PC-9 (cell line): ENCODE measurements around the gene APBA1. TPM values are rescaled to one million over a fixed set of nuclear protein-coding genes. Genes with fewer than 3 reads are reported as not detected.

ENCODE experiments used
- BruUV-seq: library from RNA; stranded (reverse); fragments of 400-500 nt; replicated peaks from 2 replicates; lab custom pipeline; 2021; lab: Mats Ljungman, UMichigan
- CTCF ChIA-PET: fragments of 300-600 bp; sonication (Branson Sonifier 250); formaldehyde crosslinking; loops from one replicate; lab custom pipeline; 2022; ENCODE audit warnings: antibody characterized with exemption; lab: Charles Lee
- POLR2A ChIA-PET: fragments of 300-600 bp; sonication (Branson Sonifier 250); formaldehyde crosslinking; loops from one replicate; lab custom pipeline; 2022; ENCODE audit warnings: antibody characterized with exemption; ENCODE audit not compliant: unreplicated experiment; lab: Charles Lee
- DNase-seq, 2 experiments: peaks; one replicate each; pipeline versions ENCODE4 v3.0.0 to v3.0.0-alpha.2; 2015 to 2022; ENCODE audit warnings: mixed read lengths in 1 of 2
- H2AFZ ChIP-seq: fragments of 200-600 bp; sonication (generic); 2 replicates; pipeline ENCODE4 v1.8.1; 2017; ENCODE audit warnings: antibody characterized with exemption
- H3F3A ChIP-seq: fragments of 200-600 bp; sonication (generic); 2 replicates; pipeline ENCODE4 v1.8.1; 2017; ENCODE audit warnings: antibody characterized with exemption, mild to moderate bottlenecking, low read depth; ENCODE audit not compliant: insufficient read depth
- H3K27ac ChIP-seq: fragments of 200-600 bp; sonication (generic); 2 replicates; pipeline ENCODE4 v1.6.1; 2016; ENCODE audit warnings: mixed run types
- H3K27me3 ChIP-seq: fragments of 200-600 bp; sonication (generic); 2 replicates; pipeline ENCODE4 v1.6.1; 2016; ENCODE audit warnings: low read depth, mixed run types; ENCODE audit not compliant: insufficient read depth
- H3K36me3 ChIP-seq: fragments of 200-600 bp; sonication (generic); 2 replicates; pipeline ENCODE4 v1.6.1; 2016; ENCODE audit warnings: low read depth, mixed run types
- H3K4me1 ChIP-seq: fragments of 200-600 bp; sonication (generic); replicated peaks from 2 replicates; pipeline ENCODE4 v1.6.1; 2016; ENCODE audit warnings: mixed run types; ENCODE audit not compliant: insufficient read depth
- H3K4me2 ChIP-seq: fragments of 200-600 bp; sonication (generic); 2 replicates; pipeline ENCODE4 v1.6.1; 2017; ENCODE audit warnings: mixed run types
- H3K4me3 ChIP-seq: fragments of 200-600 bp; sonication (generic); 2 replicates; pipeline ENCODE4 v1.6.1; 2016; ENCODE audit warnings: mixed run types
- H3K79me2 ChIP-seq: fragments of 200-600 bp; sonication (generic); 2 replicates; pipeline ENCODE4 v1.6.1; 2017; ENCODE audit warnings: low read depth, mixed run types
- H3K9me2 ChIP-seq: fragments of 200-600 bp; sonication (generic); 2 replicates; pipeline ENCODE4 v1.8.1; 2017; ENCODE audit warnings: mild to moderate bottlenecking; ENCODE audit not compliant: insufficient read depth
- H3K9me3 ChIP-seq: fragments of 200-600 bp; sonication (generic); 2 replicates; pipeline ENCODE4 v1.8.1; 2016; ENCODE audit warnings: low read depth; ENCODE audit not compliant: insufficient read depth
- H4K20me1 ChIP-seq: fragments of 200-600 bp; sonication (generic); 2 replicates; pipeline ENCODE4 v1.8.1; 2017; ENCODE audit not compliant: insufficient read depth
- EZH2 ChIP-seq: fragments of 200-600 bp; sonication (generic); IDR thresholded peaks from 2 replicates; pipeline ENCODE4 v1.8.0; 2017; ENCODE audit warnings: antibody characterized with exemption, low read depth
- intact Hi-C: fragments of 100-400 bp; cut with micrococcal nuclease; formaldehyde crosslinking; loops from one replicate; pipeline ENCODE4 v1.10.0; 2022; ENCODE audit not compliant: unreplicated experiment
- total RNA-seq: library from RNA; stranded (reverse); gene quantifications from 2 replicates; pipeline ENCODE4 v1.2.3, GENCODE V29; 2021
- TF ChIP-seq, protein P1 (sequence below): fragments of 200-600 bp; sonication (generic); conservative IDR thresholded peaks from 2 replicates; pipeline ENCODE4 v1.6.1; 2017; ENCODE audit warnings: mixed run types, antibody characterized with exemption, mild to moderate bottlenecking, moderate library complexity

APBA1 gene
- total RNA-seq, 1 experiment from 2014 or later, result 0.44 TPM

DNA sequence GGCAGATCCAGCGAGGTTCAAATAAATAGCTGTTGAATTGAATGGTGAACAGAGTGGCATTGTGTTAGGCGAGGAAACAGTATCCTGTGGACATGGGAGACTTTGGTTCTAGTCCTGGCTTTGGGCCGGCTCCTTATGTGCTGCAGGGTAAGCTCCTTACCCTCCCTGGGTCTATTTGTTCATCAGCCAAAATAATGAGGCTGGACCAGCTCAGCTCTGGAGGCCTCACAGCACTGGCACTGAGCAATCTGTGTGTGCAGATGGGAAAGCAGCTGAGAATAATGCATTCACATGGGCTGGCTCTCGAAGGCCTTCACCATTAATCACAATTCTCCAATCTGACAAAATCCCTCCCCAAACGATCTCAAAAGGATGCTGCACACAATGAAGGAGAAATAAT lies 81.9 kb downstream of the APBA1 start:
- no peaks in the 10 kb centered on the region for H3K4me1 ChIP-seq
- POLR2A ChIA-PET, result no interaction called here
- H3K27ac ChIP-seq, result no peak overlapping the region
- H3K27me3 ChIP-seq, result no peaks in the 10 kb centered on the region
- no peak for TF ChIP-seq EZH2
- TF ChIP-seq, protein P1, sequence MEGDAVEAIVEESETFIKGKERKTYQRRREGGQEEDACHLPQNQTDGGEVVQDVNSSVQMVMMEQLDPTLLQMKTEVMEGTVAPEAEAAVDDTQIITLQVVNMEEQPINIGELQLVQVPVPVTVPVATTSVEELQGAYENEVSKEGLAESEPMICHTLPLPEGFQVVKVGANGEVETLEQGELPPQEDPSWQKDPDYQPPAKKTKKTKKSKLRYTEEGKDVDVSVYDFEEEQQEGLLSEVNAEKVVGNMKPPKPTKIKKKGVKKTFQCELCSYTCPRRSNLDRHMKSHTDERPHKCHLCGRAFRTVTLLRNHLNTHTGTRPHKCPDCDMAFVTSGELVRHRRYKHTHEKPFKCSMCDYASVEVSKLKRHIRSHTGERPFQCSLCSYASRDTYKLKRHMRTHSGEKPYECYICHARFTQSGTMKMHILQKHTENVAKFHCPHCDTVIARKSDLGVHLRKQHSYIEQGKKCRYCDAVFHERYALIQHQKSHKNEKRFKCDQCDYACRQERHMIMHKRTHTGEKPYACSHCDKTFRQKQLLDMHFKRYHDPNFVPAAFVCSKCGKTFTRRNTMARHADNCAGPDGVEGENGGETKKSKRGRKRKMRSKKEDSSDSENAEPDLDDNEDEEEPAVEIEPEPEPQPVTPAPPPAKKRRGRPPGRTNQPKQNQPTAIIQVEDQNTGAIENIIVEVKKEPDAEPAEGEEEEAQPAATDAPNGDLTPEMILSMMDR, result no peak
- no peak for DNase-seq
- no TSS peak for BruUV-seq
- H3K79me2 ChIP-seq, result no peaks in the 10 kb centered on the region
- H3K36me3 ChIP-seq, result no peaks in the 10 kb centered on the region
- no peaks in the 10 kb centered on the region for H4K20me1 ChIP-seq
- no peak overlapping the region for H3K4me3 ChIP-seq
- no peaks in the 10 kb centered on the region for H3K9me3 ChIP-seq
- no peaks in the 10 kb centered on the region for H3K9me2 ChIP-seq
- H3F3A ChIP-seq, result no peaks in the 10 kb centered on the region
- CTCF ChIA-PET, result no interaction called here
- H2AFZ ChIP-seq, result no peak overlapping the region
- H3K4me2 ChIP-seq, result no peak overlapping the region
- intact Hi-C loops, result no loop called here

DNA sequence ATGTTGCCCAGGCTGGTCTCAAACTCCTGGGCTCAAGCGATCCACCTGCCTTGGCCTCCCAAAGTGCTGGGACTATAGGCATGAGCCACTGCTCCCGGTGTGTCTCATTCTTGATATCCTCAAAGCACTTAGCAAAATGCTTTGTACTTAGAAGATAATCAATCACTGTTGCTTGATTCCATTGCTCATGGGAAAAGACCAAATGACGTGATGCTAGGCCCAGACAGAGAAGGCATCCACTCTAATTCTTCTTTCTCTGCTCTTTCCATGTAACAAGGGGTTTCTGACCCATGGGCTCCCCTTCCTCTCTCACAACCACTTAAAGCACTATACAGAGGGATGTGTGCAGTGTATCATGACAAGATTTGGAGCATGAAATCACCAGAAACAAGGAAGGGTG lies 83.0 kb downstream of the APBA1 start:
- BruUV-seq, result no TSS peak
- Histone ChIP-seq H2AFZ (no peak overlapping the region), H3K27me3 (no peaks in the 10 kb centered on the region), H3K9me3 (no peaks in the 10 kb centered on the region), H3K79me2 (no peaks in the 10 kb centered on the region), H4K20me1 (no peaks in the 10 kb centered on the region), H3K27ac (no peak overlapping the region), H3K36me3 (no peaks in the 10 kb centered on the region), H3F3A (no peaks in the 10 kb centered on the region), H3K4me3 (no peak overlapping the region), H3K9me2 (no peaks in the 10 kb centered on the region), H3K4me2 (no peak overlapping the region), H3K4me1 (no peaks in the 10 kb centered on the region)
- ChIA-PET POLR2A (no interaction called here), CTCF (no interaction called here)
- intact Hi-C loops, result no loop called here
- TF ChIP-seq EZH2, result no peak
- TF ChIP-seq, protein P1, result no peak
- no peak for DNase-seq

DNA sequence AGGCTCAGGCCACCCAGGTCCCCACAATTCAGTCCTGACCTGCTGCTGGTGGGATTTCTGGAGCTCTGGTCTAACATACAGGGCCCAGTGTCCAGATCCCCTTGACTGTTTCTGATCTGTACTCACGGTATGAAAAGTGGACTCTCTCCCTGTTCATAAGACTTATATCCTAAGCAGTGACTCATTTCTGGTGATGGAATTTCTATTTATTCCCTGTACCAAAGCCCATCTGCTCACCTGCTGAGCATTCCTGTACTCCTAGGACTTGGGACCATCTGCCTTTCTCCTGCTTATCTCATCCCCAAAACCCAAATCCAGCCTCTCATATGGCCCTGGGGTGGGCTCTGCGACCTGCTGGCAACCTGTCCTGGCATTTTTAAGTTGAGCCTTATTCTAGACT lies 86.6 kb downstream of the APBA1 start:
- no peak overlapping the region for H3K4me3 ChIP-seq
- no peaks in the 10 kb centered on the region for H3K27me3 ChIP-seq
- no peak overlapping the region for H2AFZ ChIP-seq
- no peaks in the 10 kb centered on the region for H3K79me2 ChIP-seq
- no TSS peak for BruUV-seq
- H3K9me2 ChIP-seq, result no peaks in the 10 kb centered on the region
- intact Hi-C loops, result no loop called here
- ChIA-PET CTCF (no interaction called here), POLR2A (no interaction called here)
- no peaks in the 10 kb centered on the region for H3K36me3 ChIP-seq
- no peak for DNase-seq
- H3K9me3 ChIP-seq, result no peaks in the 10 kb centered on the region
- no peaks in the 10 kb centered on the region for H4K20me1 ChIP-seq
- H3K4me1 ChIP-seq, result no peaks in the 10 kb centered on the region
- H3K4me2 ChIP-seq, result no peak overlapping the region
- no peak overlapping the region for H3K27ac ChIP-seq
- no peak for TF ChIP-seq EZH2
- TF ChIP-seq, protein P1, result no peak
- H3F3A ChIP-seq, result no peaks in the 10 kb centered on the region
